GM12878 (cell line): ENCODE results near the gene NEO1. TPM values are rescaled to one million over a fixed set of nuclear protein-coding genes. Genes with fewer than 3 reads are reported as not detected.
A peak's percentile ranks its signal among the peaks of the same experiment; 100 is the strongest.

Experiments used
- ESRRA ChIP-seq: IDR thresholded peaks from 2 replicates; pipeline ENCODE4 v1.6.1; 2012; ENCODE audit warnings: mild to moderate bottlenecking, low read length, improper control_type of control experiment
- NR2C1 ChIP-seq: fragments of 450-650 bp; IDR thresholded peaks from 2 replicates; pipeline ENCODE4 v1.6.1; 2017; ENCODE audit warnings: antibody characterized with exemption, mild to moderate bottlenecking, moderate library complexity
- RAD21 ChIP-seq: IDR thresholded peaks from 2 replicates; pipeline ENCODE4 v1.6.1; 2011; ENCODE audit warnings: mild to moderate bottlenecking, low read depth, low read length, moderate library complexity; ENCODE audit not compliant: insufficient read depth
- RB1 ChIP-seq: fragments of 450-650 bp; formaldehyde crosslinking; IDR thresholded peaks from 2 replicates; pipeline ENCODE4 v1.6.1; 2017; ENCODE audit warnings: mild to moderate bottlenecking, borderline replicate concordance
- SUPT20H ChIP-seq: IDR thresholded peaks from 2 replicates; pipeline ENCODE4 v1.6.1; 2011; ENCODE audit warnings: low read depth, mild to moderate bottlenecking, low read length, moderate library complexity, borderline replicate concordance; ENCODE audit not compliant: control insufficient read depth
- SUZ12 ChIP-seq: fragments of 200-600 bp; sonication (generic); IDR thresholded peaks from one replicate; pipeline ENCODE4 v1.6.1; 2018; ENCODE audit warnings: antibody characterized with exemption, mild to moderate bottlenecking; ENCODE audit not compliant: unreplicated experiment
- polyA plus RNA-seq, 11 experiments: library from polyadenylated mRNA; depleted of rRNA in 4 of 11; unstranded in 6 of 11; stranded (reverse) in 5 of 11; fragments of >200 nt; fragmentation: Nextera tagmentation in 4 of 11; fragmentation: Illumina TruSeq in 1 of 11; extraction: Ambion mirVana in 4 of 11; extraction: Trizol in 1 of 11; gene quantifications; 1 replicate in 1 of 11; 2 replicates in 10 of 11; pipeline versions ENCODE4 v1.2.1 to v1.2.3, GENCODE V29; 2011 to 2016; ENCODE audit warnings: inconsistent platforms in 2 of 11, missing spikeins in 2 of 11, low read depth in 1 of 11
- total RNA-seq, 4 experiments: library from RNA; depleted of rRNA in 3 of 4; stranded (reverse); fragments of >200 nt in 3 of 4; fragmentation: Illumina TruSeq in 1 of 4; extraction: Trizol in 1 of 4; gene quantifications; 2 replicates each; pipeline versions ENCODE4 v1.2.1 to v1.2.3, GENCODE V29; 2013 to 2021
- TF ChIP-seq, protein P1 (sequence below): fragments of 450-650 bp; IDR thresholded peaks from 2 replicates; pipeline ENCODE4 v1.6.1; 2016; ENCODE audit warnings: mild to moderate bottlenecking
- TF ChIP-seq, protein P2 (sequence below), 3 experiments: IDR thresholded peaks in 2 of 3; conservative IDR thresholded peaks in 1 of 3; 2 replicates each; pipeline ENCODE4 v1.5.1; 2011; ENCODE audit warnings: low read depth in 3 of 3, low read length in 3 of 3, mild to moderate bottlenecking in 3 of 3, control low read depth in 2 of 3, moderate library complexity in 2 of 3, inconsistent platforms in 1 of 3, mixed read lengths in 1 of 3; ENCODE audit not compliant: control insufficient read depth in 2 of 3, insufficient read depth in 1 of 3; ENCODE audit errors: extremely low read depth in 1 of 3
- TF ChIP-seq, protein P3 (sequence below): fragments of 150-350 bp; IDR thresholded peaks from 2 replicates; pipeline ENCODE4 v1.6.1; 2014; ENCODE audit warnings: mild to moderate bottlenecking, low read depth, low read length

NEO1 gene
- total and polyA plus RNA-seq, 10 of the 15 experiments (the other 5 are each of a cell fraction or from before 2014, with no cell fraction given) = 0.03 to 2.0 (median 0.32) TPM

DNA sequence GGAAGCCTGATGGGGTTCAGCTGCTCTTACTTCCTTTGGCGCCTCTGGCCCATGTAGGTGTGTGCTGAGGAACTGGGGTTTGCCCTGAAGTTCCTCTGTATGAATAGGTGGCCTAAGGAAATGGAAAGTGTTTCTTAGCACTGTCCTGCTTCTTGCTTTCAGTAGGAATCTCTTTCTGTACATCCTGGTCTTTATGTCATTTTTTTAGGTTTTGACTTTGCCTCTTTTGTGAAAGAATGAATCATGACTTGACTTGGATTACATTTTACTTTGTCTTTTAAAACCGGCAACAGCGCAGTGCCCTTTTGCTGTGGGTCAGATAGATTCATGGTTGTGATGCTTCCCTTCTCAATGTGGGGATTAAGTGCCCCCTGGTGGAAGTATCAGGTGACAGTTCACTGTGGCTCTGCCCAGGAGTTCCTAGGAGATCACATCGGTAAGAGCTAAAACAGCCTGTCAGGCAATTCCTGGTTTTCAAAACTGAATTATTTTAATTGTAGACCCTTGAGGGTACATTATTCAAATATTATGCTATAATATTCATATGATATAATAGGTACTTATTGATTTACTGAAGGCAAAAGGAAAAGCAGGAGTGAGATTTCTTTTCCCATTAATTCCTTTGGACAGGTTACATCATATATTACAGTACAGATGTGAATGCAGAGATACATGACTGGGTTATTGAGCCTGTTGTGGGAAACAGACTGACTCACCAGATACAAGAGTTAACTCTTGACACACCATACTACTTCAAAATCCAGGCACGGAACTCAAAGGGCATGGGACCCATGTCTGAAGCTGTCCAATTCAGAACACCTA, 221.1 kb downstream of the NEO1 start (continued):
- no peak for TF ChIP-seq SUPT20H
- TF ChIP-seq RAD21 = peak; percentile 63
- TF ChIP-seq, protein P1, sequence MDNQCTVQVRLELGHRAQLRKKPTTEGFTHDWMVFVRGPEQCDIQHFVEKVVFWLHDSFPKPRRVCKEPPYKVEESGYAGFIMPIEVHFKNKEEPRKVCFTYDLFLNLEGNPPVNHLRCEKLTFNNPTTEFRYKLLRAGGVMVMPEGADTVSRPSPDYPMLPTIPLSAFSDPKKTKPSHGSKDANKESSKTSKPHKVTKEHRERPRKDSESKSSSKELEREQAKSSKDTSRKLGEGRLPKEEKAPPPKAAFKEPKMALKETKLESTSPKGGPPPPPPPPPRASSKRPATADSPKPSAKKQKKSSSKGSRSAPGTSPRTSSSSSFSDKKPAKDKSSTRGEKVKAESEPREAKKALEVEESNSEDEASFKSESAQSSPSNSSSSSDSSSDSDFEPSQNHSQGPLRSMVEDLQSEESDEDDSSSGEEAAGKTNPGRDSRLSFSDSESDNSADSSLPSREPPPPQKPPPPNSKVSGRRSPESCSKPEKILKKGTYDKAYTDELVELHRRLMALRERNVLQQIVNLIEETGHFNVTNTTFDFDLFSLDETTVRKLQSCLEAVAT = no peak
- TF ChIP-seq ESRRA = no peak
- TF ChIP-seq, protein P2, sequence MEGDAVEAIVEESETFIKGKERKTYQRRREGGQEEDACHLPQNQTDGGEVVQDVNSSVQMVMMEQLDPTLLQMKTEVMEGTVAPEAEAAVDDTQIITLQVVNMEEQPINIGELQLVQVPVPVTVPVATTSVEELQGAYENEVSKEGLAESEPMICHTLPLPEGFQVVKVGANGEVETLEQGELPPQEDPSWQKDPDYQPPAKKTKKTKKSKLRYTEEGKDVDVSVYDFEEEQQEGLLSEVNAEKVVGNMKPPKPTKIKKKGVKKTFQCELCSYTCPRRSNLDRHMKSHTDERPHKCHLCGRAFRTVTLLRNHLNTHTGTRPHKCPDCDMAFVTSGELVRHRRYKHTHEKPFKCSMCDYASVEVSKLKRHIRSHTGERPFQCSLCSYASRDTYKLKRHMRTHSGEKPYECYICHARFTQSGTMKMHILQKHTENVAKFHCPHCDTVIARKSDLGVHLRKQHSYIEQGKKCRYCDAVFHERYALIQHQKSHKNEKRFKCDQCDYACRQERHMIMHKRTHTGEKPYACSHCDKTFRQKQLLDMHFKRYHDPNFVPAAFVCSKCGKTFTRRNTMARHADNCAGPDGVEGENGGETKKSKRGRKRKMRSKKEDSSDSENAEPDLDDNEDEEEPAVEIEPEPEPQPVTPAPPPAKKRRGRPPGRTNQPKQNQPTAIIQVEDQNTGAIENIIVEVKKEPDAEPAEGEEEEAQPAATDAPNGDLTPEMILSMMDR (IDR thresholded peaks at IDR 0.05 in 2 of 3, conservative IDR thresholded peaks at IDR 0.05 in 1 of 3; ENCODE audit: control insufficient read depth in 2 of 3, extremely low read depth in 1 of 3, insufficient read depth in 1 of 3, low read depth in 3 of 3, low read length in 3 of 3) = peak; percentile 60 to 79 (median 66)
- TF ChIP-seq, protein P3, sequence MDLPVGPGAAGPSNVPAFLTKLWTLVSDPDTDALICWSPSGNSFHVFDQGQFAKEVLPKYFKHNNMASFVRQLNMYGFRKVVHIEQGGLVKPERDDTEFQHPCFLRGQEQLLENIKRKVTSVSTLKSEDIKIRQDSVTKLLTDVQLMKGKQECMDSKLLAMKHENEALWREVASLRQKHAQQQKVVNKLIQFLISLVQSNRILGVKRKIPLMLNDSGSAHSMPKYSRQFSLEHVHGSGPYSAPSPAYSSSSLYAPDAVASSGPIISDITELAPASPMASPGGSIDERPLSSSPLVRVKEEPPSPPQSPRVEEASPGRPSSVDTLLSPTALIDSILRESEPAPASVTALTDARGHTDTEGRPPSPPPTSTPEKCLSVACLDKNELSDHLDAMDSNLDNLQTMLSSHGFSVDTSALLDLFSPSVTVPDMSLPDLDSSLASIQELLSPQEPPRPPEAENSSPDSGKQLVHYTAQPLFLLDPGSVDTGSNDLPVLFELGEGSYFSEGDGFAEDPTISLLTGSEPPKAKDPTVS = no peak
- TF ChIP-seq NR2C1 = no peak
- TF ChIP-seq RB1 = no peak
- TF ChIP-seq SUZ12 = no peak
